ENCODE measurements around the gene NARF. TPM values are rescaled to one million over a fixed set of nuclear protein-coding genes. Genes with fewer than 3 reads are reported as not detected.

Gene NARF
- total RNA-seq, 2 experiments from 2014 or later, result 71.5 to 78.9 TPM

GRCh38 chr17:82428546-82428945, 30.0 kb upstream of the NARF start:
- POLR2A ChIA-PET, result no interaction called here

GRCh38 chr17:82429824-82430223, 28.7 kb upstream of the NARF start:
- CTCF ChIA-PET, result no interaction called here
- POLR2A ChIA-PET, result no interaction called here

More at GRCh38 chr17:82428546-82428945, 30.0 kb upstream of the NARF start:
- CTCF ChIA-PET, result interaction anchor here (1.2 to 1.7 kb wide), 2 partner anchors 11 to 14 kb away, joined by 3 read pairs; no protein-coding TSS in a partner anchor

- CTCF ChIA-PET, result no interaction called here
Observed at GRCh38 chr17:82432017-82432416, 26.5 kb upstream of the NARF start.

GRCh38 chr17:82433560-82434215, 24.9 kb upstream of the NARF start:
- POLR2A ChIA-PET, result interaction anchor here (0.6 kb wide), 1 partner anchor 9 kb away, joined by 4 read pairs; no protein-coding TSS in a partner anchor
- CTCF ChIA-PET, result interaction anchor here (1.6 kb wide), 1 partner anchor 14 kb away, joined by 3 read pairs; no protein-coding TSS in a partner anchor

More at GRCh38 chr17:82432017-82432416, 26.5 kb upstream of the NARF start:
- POLR2A ChIA-PET, result no interaction called here

- ChIA-PET CTCF (interaction anchor here (1.6 kb wide), 1 partner anchor 15 kb away, joined by 3 read pairs; no protein-coding TSS in a partner anchor), POLR2A (interaction anchor here (0.6 kb wide), 1 partner anchor 9 kb away, joined by 4 read pairs; no protein-coding TSS in a partner anchor)
Observed at GRCh38 chr17:82434216-82434565, 24.4 kb upstream of the NARF start.

- ChIA-PET POLR2A (interaction anchor here (0.6 kb wide), 1 partner anchor 13 kb away, joined by 3 read pairs; no protein-coding TSS in a partner anchor), CTCF (interaction anchor here (1.6 kb wide), 1 partner anchor 16 kb away, joined by 3 read pairs; no protein-coding TSS in a partner anchor)
Observed at GRCh38 chr17:82435103-82435502, 23.4 kb upstream of the NARF start.

- CTCF ChIA-PET, result interaction anchor here (0.5 kb wide), 1 partner anchor 83 kb away, joined by 3 read pairs; no protein-coding TSS in a partner anchor
- POLR2A ChIA-PET, result interaction anchor here (0.6 kb wide), 1 partner anchor 12 kb away, joined by 3 read pairs; no protein-coding TSS in a partner anchor
Observed at GRCh38 chr17:82435601-82436583, 22.6 kb upstream of the NARF start.

- ChIA-PET CTCF (no interaction called here), POLR2A (no interaction called here)
Observed at GRCh38 chr17:82436601-82437324, 21.8 kb upstream of the NARF start.

GRCh38 chr17:82437325-82437668, 21.2 kb upstream of the NARF start:
- CTCF ChIA-PET, result no interaction called here
- POLR2A ChIA-PET, result no interaction called here

GRCh38 chr17:82438401-82439193, 19.9 kb upstream of the NARF start:
- ChIA-PET POLR2A (interaction anchor here (0.5 kb wide), 2 partner anchors 206 to 232 kb away, joined by 3 to 4 read pairs; no protein-coding TSS in a partner anchor), CTCF (no interaction called here)

- POLR2A ChIA-PET, result interaction anchor here (0.9 kb wide), 1 partner anchor 341 kb away, joined by 3 read pairs; no protein-coding TSS in a partner anchor
- CTCF ChIA-PET, result no interaction called here
Observed at GRCh38 chr17:82439194-82439828, 19.2 kb upstream of the NARF start.

GRCh38 chr17:82439829-82440365, 18.6 kb upstream of the NARF start:
- POLR2A ChIA-PET, result interaction anchor here (0.5 to 0.9 kb wide), 2 partner anchors 11 to 342 kb away, joined by 3 to 7 read pairs; no protein-coding TSS in a partner anchor

GRCh38 chr17:82440469-82440981, 18.0 kb upstream of the NARF start:
- POLR2A ChIA-PET, result interaction anchor here (0.5 kb wide), 1 partner anchor 11 kb away, joined by 7 read pairs; no protein-coding TSS in a partner anchor
- CTCF ChIA-PET, result no interaction called here

More at GRCh38 chr17:82439829-82440365, 18.6 kb upstream of the NARF start:
- CTCF ChIA-PET, result no interaction called here

GRCh38 chr17:82440991-82441627, 17.4 kb upstream of the NARF start:
- POLR2A ChIA-PET, result no interaction called here
- CTCF ChIA-PET, result no interaction called here

GRCh38 chr17:82441691-82442487, 16.7 kb upstream of the NARF start:
- CTCF ChIA-PET, result interaction anchor here (1.2 kb wide), 1 partner anchor 17 kb away, joined by 4 read pairs; no protein-coding TSS in a partner anchor
- POLR2A ChIA-PET, result interaction anchor here (0.6 kb wide), 1 partner anchor 200 kb away, joined by 3 read pairs; no protein-coding TSS in a partner anchor
